Trophoblast cell (in vitro differentiated cells and primary cell): ENCODE data around the gene PLEKHG3.

Source experiments
- DNase-seq, 2 donors: peaks; one replicate each; pipeline ENCODE4 v3.0.0-alpha.2; 2016
- H2AFZ ChIP-seq: 2 replicates; pipeline ENCODE4 v1.6.1; 2013; ENCODE audit warnings: low read length, moderate library complexity, mild to moderate bottlenecking; ENCODE audit not compliant: insufficient read depth, poor library complexity
- H2AK5ac ChIP-seq: 2 replicates; pipeline ENCODE4 v1.6.1; 2013; ENCODE audit warnings: mild to moderate bottlenecking, low read length
- H2BK120ac ChIP-seq: 2 replicates; pipeline ENCODE4 v1.6.1; 2013; ENCODE audit warnings: low read length, mild to moderate bottlenecking, moderate library complexity; ENCODE audit not compliant: insufficient read depth, poor library complexity
- H2BK12ac ChIP-seq: 2 replicates; pipeline ENCODE4 v1.6.1; 2013; ENCODE audit warnings: mild to moderate bottlenecking, low read length, moderate library complexity
- H2BK5ac ChIP-seq: 2 replicates; pipeline ENCODE4 v1.6.1; 2013; ENCODE audit warnings: low read length, low read depth, moderate library complexity, mild to moderate bottlenecking; ENCODE audit not compliant: poor library complexity
- H3K14ac ChIP-seq: 2 replicates; pipeline ENCODE4 v1.6.1; 2013; ENCODE audit warnings: mild to moderate bottlenecking, low read length
- H3K18ac ChIP-seq: 2 replicates; pipeline ENCODE4 v1.6.1; 2013; ENCODE audit warnings: mild to moderate bottlenecking, low read length
- H3K23ac ChIP-seq: 2 replicates; pipeline ENCODE4 v1.6.1; 2013; ENCODE audit warnings: low read length
- H3K27ac ChIP-seq: 2 replicates; pipeline ENCODE4 v1.5.1; 2013; ENCODE audit warnings: low read depth, mild to moderate bottlenecking, inconsistent platforms, low read length, moderate library complexity
- H3K27me3 ChIP-seq: 2 replicates; pipeline ENCODE4 v1.6.1; 2013; ENCODE audit warnings: inconsistent platforms, mild to moderate bottlenecking, low read length, moderate library complexity; ENCODE audit not compliant: insufficient read depth
- H3K36me3 ChIP-seq, 2 experiments: 1 replicate in 1 of 2; 2 replicates in 1 of 2; pipeline ENCODE4 v1.6.1; 2013; ENCODE audit warnings: low read length in 2 of 2, mild to moderate bottlenecking in 2 of 2, moderate library complexity in 1 of 2; ENCODE audit not compliant: insufficient read depth in 2 of 2, control insufficient read depth in 1 of 2
- H3K4ac ChIP-seq: 2 replicates; pipeline ENCODE4 v1.6.1; 2013; ENCODE audit warnings: low read depth, mild to moderate bottlenecking, low read length, moderate library complexity
- H3K4me1 ChIP-seq, 2 experiments: 1 replicate in 1 of 2; 2 replicates in 1 of 2; pipeline ENCODE4 v1.6.1; 2013; ENCODE audit warnings: low read length in 2 of 2, mild to moderate bottlenecking in 2 of 2, moderate library complexity in 1 of 2; ENCODE audit not compliant: insufficient read depth in 2 of 2, control insufficient read depth in 1 of 2
- H3K4me2 ChIP-seq: 2 replicates; pipeline ENCODE4 v1.6.1; 2013; ENCODE audit warnings: inconsistent platforms, mild to moderate bottlenecking, low read length, moderate library complexity
- H3K4me3 ChIP-seq: 2 replicates; pipeline ENCODE4 v1.5.1; 2013; ENCODE audit warnings: mild to moderate bottlenecking, low read depth, low read length, inconsistent platforms
- H3K79me1 ChIP-seq: one replicate; pipeline ENCODE4 v1.6.1; 2013; ENCODE audit warnings: low read length
- H3K79me2 ChIP-seq: 2 replicates; pipeline ENCODE4 v1.6.1; 2013; ENCODE audit warnings: low read length, mild to moderate bottlenecking; ENCODE audit not compliant: control insufficient read depth, insufficient read depth, poor library complexity
- H3K9ac ChIP-seq: 2 replicates; pipeline ENCODE4 v1.6.1; 2013; ENCODE audit warnings: mild to moderate bottlenecking, low read length
- H3K9me3 ChIP-seq: 2 replicates; pipeline ENCODE4 v1.6.1; 2013; ENCODE audit warnings: low read depth, mild to moderate bottlenecking, control low read depth, inconsistent platforms, low read length; ENCODE audit not compliant: insufficient read depth
- H4K12ac ChIP-seq: 2 replicates; pipeline ENCODE4 v1.6.1; 2013; ENCODE audit warnings: low read depth, mild to moderate bottlenecking, low read length, moderate library complexity
- H4K8ac ChIP-seq: 2 replicates; pipeline ENCODE4 v1.6.1; 2013; ENCODE audit warnings: low read depth, mild to moderate bottlenecking, low read length, moderate library complexity
- H4K91ac ChIP-seq: one replicate; pipeline ENCODE4 v1.6.1; 2013; ENCODE audit warnings: low read depth, mild to moderate bottlenecking, low read length, moderate library complexity
- WGBS: extraction: QIAGEN DNeasy Blood & Tissue Kit; methylation state at CpG from one replicate; pipeline ENCODE4 v1.1.7; 2013; ENCODE audit warnings: missing lambda C conversion rate; ENCODE audit not compliant: insufficient read length, insufficient coverage; ENCODE audit errors: extremely low coverage; 5-methylcytosine and 5-hydroxymethylcytosine counted together

Gene PLEKHG3

DNA sequence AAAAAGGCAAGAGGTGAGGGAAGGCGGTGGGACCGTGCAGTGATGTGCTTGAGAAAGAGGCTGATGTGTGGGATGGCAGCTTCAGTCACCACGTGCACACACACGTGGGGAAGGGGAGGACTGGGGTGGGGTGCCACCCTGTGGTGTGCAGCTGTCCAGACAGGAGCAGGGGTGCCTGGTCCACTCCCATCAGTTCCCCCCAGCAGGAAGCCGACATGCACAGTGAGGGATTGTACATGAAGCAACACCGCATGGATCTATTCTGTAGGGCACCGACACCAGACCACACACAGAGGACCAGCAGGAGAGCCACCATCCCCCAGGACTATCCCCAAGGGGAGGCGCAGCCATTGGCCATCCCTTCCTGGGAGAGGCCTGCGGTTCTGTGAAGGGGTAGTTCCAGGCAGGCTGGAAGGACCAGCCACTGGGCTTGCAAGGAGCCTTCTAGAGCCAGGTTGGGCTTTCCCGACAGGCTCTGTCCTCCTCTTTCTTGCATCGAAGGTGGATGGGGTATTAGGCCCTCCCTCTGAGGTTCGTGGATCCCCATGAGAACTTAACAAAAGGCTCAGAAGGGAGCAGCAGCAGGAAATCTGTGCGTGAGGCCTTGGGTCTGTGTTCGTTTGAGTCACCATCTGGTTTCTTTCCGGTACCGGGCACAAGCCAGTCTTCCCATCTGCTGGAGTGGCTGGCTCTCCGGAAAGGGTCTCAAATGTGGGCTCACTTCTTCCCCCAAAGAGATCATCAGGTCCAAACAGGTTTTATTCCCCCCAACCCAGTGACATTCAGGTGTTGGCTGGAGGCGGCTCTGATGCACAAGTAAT, 59.8 kb downstream of the PLEKHG3 start:
- Histone ChIP-seq H2AK5ac (peak overlapping the region; percentile 52), H2BK120ac (peak overlapping the region; percentile 54)

DNA sequence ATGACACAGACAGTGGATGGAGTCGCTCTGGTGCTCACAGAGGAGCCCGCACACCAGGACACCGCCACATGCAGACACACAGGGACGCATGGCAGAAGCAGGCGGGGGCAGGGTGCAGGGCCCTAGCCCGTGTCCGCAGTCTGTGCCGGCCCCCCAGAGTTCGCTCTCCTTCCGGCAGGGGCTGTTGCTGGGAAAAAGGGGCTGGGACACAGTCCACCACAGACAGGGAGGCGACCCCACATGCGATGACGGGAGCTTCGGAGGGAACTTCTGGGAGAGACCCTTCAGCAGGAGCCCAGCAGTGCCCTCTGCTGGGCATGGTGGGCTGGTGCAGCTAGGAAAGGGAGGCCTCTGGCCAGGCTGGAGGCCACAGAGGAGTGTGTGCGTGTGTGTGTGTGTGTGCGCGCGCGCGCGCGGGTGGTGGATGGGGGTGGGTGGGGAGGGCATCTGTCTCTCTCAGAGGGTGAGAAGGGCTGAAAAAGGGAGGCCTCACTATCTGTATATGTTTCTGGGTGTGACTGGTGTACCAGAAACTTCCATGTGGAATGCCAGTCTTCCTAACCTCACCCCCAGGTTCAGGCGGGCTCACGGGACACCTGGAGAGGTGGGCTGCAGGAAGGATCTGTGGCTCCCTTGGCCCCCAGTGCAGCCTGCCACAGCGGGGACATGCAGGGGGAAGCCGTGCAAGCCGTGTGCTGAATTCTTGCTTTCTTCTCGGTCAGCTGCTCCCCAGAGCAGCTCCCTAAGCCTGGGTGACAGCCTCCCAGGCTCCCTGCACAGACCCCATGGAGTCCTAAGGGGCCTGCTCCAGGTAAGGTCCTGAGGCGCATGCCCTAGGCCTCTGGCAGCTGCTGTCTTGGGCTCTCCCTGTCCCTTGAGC, 60.7 kb downstream of the PLEKHG3 start:
- no peak overlapping the region for H2AFZ ChIP-seq

More for the DNA sequence above, 59.8 kb downstream of the PLEKHG3 start:
- H3K18ac ChIP-seq, result peak overlapping the region; percentile 40
- H3K4me1 ChIP-seq, result peaks cover 31 to 35% of the 10 kb centered on the region in 2 experiments
- no peak overlapping the region for H3K4me3 ChIP-seq
- H4K8ac ChIP-seq, result peak overlapping the region; percentile 55
- no peaks in the 10 kb centered on the region for H3K36me3 ChIP-seq
- no peak for DNase-seq
- H4K12ac ChIP-seq, result no peak overlapping the region
- H3K79me1 ChIP-seq, result peaks cover 25% of the 10 kb centered on the region
- H3K9me3 ChIP-seq, result peaks cover 9% of the 10 kb centered on the region
- no peaks in the 10 kb centered on the region for H3K27me3 ChIP-seq
- peak overlapping the region; percentile 62 for H4K91ac ChIP-seq
- peak overlapping the region; percentile 38 for H3K4me2 ChIP-seq
- no peak overlapping the region for H3K9ac ChIP-seq
- H3K79me2 ChIP-seq, result no peaks in the 10 kb centered on the region
- H2BK5ac ChIP-seq, result no peak overlapping the region
- no peak overlapping the region for H3K27ac ChIP-seq
- peak overlapping the region; percentile 12 for H3K14ac ChIP-seq
- H2BK12ac ChIP-seq, result peak overlapping the region; percentile 88
- no peak overlapping the region for H3K23ac ChIP-seq
- H2AFZ ChIP-seq, result no peak overlapping the region
- no CpG with 5 or more reads among the region's 18 CpGs for WGBS
- no peak overlapping the region for H3K4ac ChIP-seq

DNA sequence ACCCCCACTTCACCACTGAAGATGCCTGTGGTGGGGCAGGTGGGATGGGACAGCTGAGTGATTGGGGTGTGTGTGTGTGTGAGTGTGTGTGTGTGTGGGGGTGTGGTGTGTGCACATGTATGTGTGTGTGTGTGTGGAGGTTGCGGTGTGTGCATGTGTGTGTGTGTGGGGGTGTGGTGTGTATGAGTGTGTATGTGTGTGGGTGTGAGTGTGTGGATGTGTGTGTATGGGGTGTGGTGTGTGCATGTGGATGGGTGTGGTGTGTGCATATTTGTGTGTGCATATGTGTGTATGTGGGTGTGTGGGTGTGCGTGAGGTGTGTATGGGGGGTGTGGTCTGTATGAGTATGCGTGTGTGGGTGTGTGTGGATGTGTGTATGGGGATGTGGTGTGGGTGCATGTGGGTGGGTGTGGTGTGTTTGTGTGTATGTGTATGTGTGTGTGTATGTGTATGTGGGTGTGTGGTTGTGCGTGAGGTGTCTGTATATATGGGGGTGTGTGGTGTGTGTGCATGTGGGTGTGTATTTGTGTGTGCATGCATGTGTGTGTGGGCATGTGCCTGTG, 61.6 kb downstream of the PLEKHG3 start:
- no peak overlapping the region for H3K4ac ChIP-seq
- no peak overlapping the region for H3K23ac ChIP-seq
- H3K36me3 ChIP-seq, result no peaks in the 10 kb centered on the region
- H2BK12ac ChIP-seq, result no peak overlapping the region
- H3K27me3 ChIP-seq, result no peaks in the 10 kb centered on the region
- no peak overlapping the region for H4K12ac ChIP-seq
- DNase-seq, result no peak
- no peak overlapping the region for H4K91ac ChIP-seq
- no peak overlapping the region for H3K27ac ChIP-seq
- no peak overlapping the region for H4K8ac ChIP-seq
- no peak overlapping the region for H2BK120ac ChIP-seq
- no peak overlapping the region for H3K18ac ChIP-seq
- no peak overlapping the region for H3K9ac ChIP-seq
- peak overlapping the region; percentile 53 for H3K4me3 ChIP-seq
- H3K9me3 ChIP-seq, result peaks cover 7% of the 10 kb centered on the region
- H2AK5ac ChIP-seq, result no peak overlapping the region
- 100% methylated on average over 2 of the region's 4 CpGs for WGBS
- peaks cover 22 to 23% of the 10 kb centered on the region in 2 experiments for H3K4me1 ChIP-seq
- no peak overlapping the region for H2AFZ ChIP-seq
- no peak overlapping the region for H2BK5ac ChIP-seq
- no peaks in the 10 kb centered on the region for H3K79me2 ChIP-seq
- H3K14ac ChIP-seq, result no peak overlapping the region
- H3K4me2 ChIP-seq, result no peak overlapping the region
- H3K79me1 ChIP-seq, result peaks cover 14% of the 10 kb centered on the region

More for the DNA sequence above, 60.7 kb downstream of the PLEKHG3 start:
- H3K27me3 ChIP-seq, result no peaks in the 10 kb centered on the region
- peak overlapping the region; percentile 54 for H2BK120ac ChIP-seq
- peaks cover 16% of the 10 kb centered on the region for H3K79me1 ChIP-seq
- peak overlapping the region; percentile 8 for H2AK5ac ChIP-seq
- peak overlapping the region; percentile 12 for H3K14ac ChIP-seq
- H3K9me3 ChIP-seq, result peaks cover 7% of the 10 kb centered on the region
- H3K36me3 ChIP-seq, result no peaks in the 10 kb centered on the region
- H3K23ac ChIP-seq, result no peak overlapping the region
- H3K4me2 ChIP-seq, result peak overlapping the region; percentile 38
- H4K12ac ChIP-seq, result peak overlapping the region; percentile 2
- no peaks in the 10 kb centered on the region for H3K79me2 ChIP-seq
- peak overlapping the region; percentile 55 for H4K8ac ChIP-seq
- H2BK12ac ChIP-seq, result peak overlapping the region; percentile 88
- no peak overlapping the region for H3K9ac ChIP-seq
- peak overlapping the region; percentile 40 for H3K18ac ChIP-seq
- H3K4ac ChIP-seq, result no peak overlapping the region
- WGBS, result no CpG with 5 or more reads among the region's 29 CpGs
- DNase-seq, result peak; percentile 73 to 88
- peak overlapping the region; percentile 7 for H2BK5ac ChIP-seq
- no peak overlapping the region for H3K27ac ChIP-seq
- H3K4me3 ChIP-seq, result no peak overlapping the region
- H4K91ac ChIP-seq, result peak overlapping the region; percentile 62
- H3K4me1 ChIP-seq, result peaks cover 22 to 26% of the 10 kb centered on the region in 2 experiments

DNA sequence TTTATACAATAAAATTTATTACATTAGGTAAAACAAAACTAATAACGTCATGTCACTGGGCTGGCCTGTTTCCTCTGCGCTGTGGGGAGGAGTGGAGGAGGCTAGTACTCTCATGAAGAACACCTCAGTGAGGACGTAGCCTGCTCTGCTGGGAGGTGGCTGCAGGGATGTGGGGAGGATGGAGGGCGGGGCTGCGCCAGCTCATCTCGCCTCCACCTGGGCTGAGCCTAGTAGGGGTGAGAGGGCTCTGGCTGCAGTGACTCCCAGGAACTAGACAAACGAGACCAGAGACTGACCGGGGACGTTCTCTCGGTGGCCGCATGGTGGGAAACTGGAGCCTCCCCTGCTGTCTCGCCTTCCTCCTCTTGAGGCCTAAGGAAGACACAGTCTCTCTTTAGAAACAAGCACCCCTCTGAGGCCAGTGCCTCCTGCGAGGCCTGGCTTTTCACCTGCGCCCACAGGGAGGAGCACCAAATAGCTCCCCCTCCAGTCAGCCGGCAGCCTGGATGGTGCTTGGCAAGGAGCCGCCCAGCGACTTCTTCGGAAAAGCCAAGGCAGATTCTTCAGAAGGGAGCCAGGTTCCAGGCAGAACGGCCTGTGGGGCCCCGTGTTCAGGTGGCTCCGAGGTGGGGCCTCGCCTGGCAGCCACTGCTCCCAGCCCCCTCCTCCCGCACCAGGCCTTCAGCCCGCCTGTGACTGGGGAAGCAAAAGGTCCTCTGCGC, 62.4 kb downstream of the PLEKHG3 start:
- Histone ChIP-seq H3K4me3 (no peak overlapping the region), H2BK5ac (no peak overlapping the region), H2AFZ (no peak overlapping the region), H3K18ac (no peak overlapping the region), H3K23ac (no peak overlapping the region), H2BK12ac (no peak overlapping the region), H3K4me1 (peaks cover 22 to 23% of the 10 kb centered on the region in 2 experiments), H3K27me3 (no peaks in the 10 kb centered on the region), H3K79me2 (no peaks in the 10 kb centered on the region), H3K36me3 (no peaks in the 10 kb centered on the region), H3K27ac (no peak overlapping the region), H3K4ac (no peak overlapping the region), H4K8ac (no peak overlapping the region), H2BK120ac (no peak overlapping the region), H3K4me2 (no peak overlapping the region), H3K79me1 (peaks cover 14% of the 10 kb centered on the region), H3K14ac (no peak overlapping the region), H2AK5ac (no peak overlapping the region), H3K9me3 (peaks cover 7% of the 10 kb centered on the region), H3K9ac (no peak overlapping the region), H4K91ac (no peak overlapping the region), H4K12ac (no peak overlapping the region)
- no CpG with 5 or more reads among the region's 25 CpGs for WGBS
- no peak for DNase-seq
